Natural killer cell treated with Interleukin-12 subunit alpha and Interleukin-12 subunit beta and Interleukin-15 and Interleukin-18, amount 100 ng/mL, for 72 hours (primary cell): ENCODE data around the gene SMARCC2. TPM values are rescaled to one million over a fixed set of nuclear protein-coding genes. Genes with fewer than 3 reads are reported as not detected.
A peak's percentile ranks its signal among the peaks of the same experiment; 100 is the strongest.

Source experiments
- ATAC-seq, 2 donors: fragments of 150-1000 bp; cut with Tn5 transposase in 1 of 2; sonication (Bioruptor Pico), chemical (Tn5 transposase) in 1 of 2; 2 replicates each; pipeline ENCODE4 v1.10.0; 2021
- DNase-seq: peaks from one replicate; pipeline ENCODE4 v3.0.0; 2022; ENCODE audit warnings: low spot score
- H3K27ac Mint-ChIP-seq, 2 donors: 1 replicate in 1 of 2; 2 replicates in 1 of 2; pipeline ENCODE4 v1.8.0; 2022; ENCODE audit warnings: mixed read lengths in 2 of 2, mild to moderate bottlenecking in 1 of 2, moderate library complexity in 1 of 2
- H3K27me3 Mint-ChIP-seq, 2 donors: 1 replicate in 1 of 2; 2 replicates in 1 of 2; pipeline ENCODE4 v1.8.0; 2022; ENCODE audit warnings: mixed read lengths in 2 of 2
- H3K36me3 Mint-ChIP-seq: one replicate; pipeline ENCODE4 v1.8.0; 2022; ENCODE audit warnings: mixed read lengths
- H3K4me1 Mint-ChIP-seq, 2 donors: 1 replicate in 1 of 2; 2 replicates in 1 of 2; pipeline ENCODE4 v1.8.0; 2022; ENCODE audit warnings: low read depth in 2 of 2, mixed read lengths in 2 of 2, mild to moderate bottlenecking in 1 of 2
- H3K4me3 Mint-ChIP-seq: one replicate; pipeline ENCODE4 v1.8.0; 2022; ENCODE audit warnings: mixed read lengths
- H3K9me3 Mint-ChIP-seq: 2 replicates; pipeline ENCODE4 v1.8.0; 2022; ENCODE audit warnings: mixed read lengths
- total RNA-seq, 2 donors: library from RNA; stranded (reverse); gene quantifications; one replicate each; pipeline ENCODE4 v1.2.3, GENCODE V29; 2022

Gene SMARCC2
- 100 to 1,000 TPM; 102 to 166 TPM for total RNA-seq

DNA sequence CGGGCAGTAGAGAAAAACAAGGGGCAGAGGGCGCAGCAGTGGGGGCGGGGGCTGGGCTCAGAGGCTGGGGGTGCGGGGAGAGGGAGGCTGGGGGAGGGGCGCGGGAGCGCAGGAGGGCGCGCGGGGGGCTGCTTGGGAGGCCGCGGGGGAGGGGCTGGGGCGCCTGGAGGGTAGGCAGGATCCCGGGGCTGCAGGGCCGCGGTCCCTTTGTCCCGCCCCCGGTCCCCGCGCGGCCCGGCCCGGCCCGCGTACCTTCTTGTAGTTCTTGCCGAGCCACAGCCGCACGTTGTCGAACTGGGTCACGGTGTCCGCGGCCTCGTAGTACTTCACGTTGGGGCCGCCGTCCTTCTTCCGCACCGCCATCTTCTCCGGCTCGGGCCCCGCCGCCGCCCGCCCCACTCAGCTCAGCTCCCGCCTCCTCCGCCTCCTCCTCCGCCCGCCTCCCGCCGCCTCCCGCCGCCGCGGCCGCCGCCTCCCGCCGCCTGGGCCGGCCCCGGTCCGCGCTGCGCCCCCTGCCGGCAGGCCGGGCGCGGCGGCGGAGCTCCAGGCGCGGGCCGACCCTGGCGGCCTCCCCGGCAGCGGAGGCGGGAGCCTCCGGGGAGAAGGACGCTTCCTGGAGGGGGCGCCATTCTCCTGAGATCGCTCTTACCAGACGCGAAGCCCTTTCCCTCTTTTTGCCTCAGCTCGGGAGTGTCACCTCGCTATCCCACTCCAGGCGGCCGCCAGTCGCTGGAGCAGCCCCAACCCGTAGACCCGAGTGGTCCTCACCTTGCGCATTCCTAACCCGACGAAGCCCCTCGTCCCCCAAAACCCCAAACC lies at the start of gene SMARCC2:
Gene SMARCC2 (minus strand): TSS at position 385 of the 819 bp plus-strand sequence. CDS start 22 bp downstream, at position 363.
- H3K4me1 Mint-ChIP-seq = peaks cover 44 to 49% of the 10 kb centered on the region in 2 donors
- no peaks in the 10 kb centered on the region for H3K27me3 Mint-ChIP-seq
- DNase-seq = peak; percentile 89
- H3K27ac Mint-ChIP-seq = peak within 1 kb of the TSS; percentile 93 to 96
- ATAC-seq = peak; percentile 94 to 96
- no peaks in the 10 kb centered on the region for H3K9me3 Mint-ChIP-seq
- peak within 1 kb of the TSS; percentile 92 for H3K4me3 Mint-ChIP-seq
- H3K36me3 Mint-ChIP-seq = peaks cover 19% of the 10 kb centered on the region

DNA sequence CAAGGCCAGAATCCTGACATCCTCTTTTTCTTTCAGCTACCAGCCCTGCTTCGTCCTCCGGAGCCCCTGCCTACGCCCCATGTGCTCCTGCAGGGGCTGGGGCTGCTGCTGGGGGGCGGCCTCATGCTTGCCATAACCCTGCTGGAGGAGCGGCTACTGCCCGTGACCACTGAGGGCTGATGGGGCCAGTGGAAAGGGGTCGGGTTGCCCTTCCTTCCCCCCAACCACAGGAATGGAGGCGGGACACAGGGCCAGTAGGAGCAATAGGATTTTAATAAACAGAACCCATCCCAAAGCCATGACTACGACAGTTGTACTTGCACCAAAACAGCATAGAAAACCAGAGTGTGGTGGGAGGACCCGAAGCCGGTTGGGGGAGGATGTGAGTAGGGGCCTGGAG lies 48.3 kb upstream of the SMARCC2 start:
- Mint-ChIP-seq H3K36me3 (no peaks in the 10 kb centered on the region), H3K27me3 (no peaks in the 10 kb centered on the region), H3K4me3 (no peak overlapping the region), H3K4me1 (peaks cover 0 to 4% of the 10 kb centered on the region in 2 donors), H3K27ac (no peak overlapping the region), H3K9me3 (no peaks in the 10 kb centered on the region)
- DNase-seq (no peak), ATAC-seq (no peak)

DNA sequence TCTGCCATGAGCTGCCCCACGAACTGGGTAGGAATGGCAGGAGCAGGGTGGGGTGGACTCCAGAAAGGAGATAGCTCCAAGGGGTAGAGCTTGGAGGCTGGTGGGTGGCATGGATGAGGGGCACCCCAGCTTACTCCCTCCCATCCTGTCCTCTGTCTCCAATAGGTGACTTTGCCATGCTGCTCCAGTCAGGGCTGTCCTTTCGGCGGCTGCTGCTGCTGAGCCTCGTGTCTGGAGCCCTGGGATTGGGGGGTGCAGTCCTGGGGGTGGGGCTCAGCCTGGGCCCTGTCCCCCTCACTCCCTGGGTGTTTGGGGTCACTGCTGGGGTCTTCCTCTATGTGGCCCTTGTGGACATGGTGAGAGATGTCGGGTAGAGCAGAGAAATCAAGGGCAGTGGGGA lies 47.7 kb upstream of the SMARCC2 start:
- H3K27me3 Mint-ChIP-seq = no peaks in the 10 kb centered on the region
- no peaks in the 10 kb centered on the region for H3K36me3 Mint-ChIP-seq
- no peaks in the 10 kb centered on the region for H3K9me3 Mint-ChIP-seq
- peaks cover 0 to 2% of the 10 kb centered on the region in 2 donors for H3K4me1 Mint-ChIP-seq
- DNase-seq (no peak), ATAC-seq (peak in 1 of 2 donors; percentile 3)
- H3K4me3 Mint-ChIP-seq = no peak overlapping the region
- H3K27ac Mint-ChIP-seq = no peak overlapping the region

DNA sequence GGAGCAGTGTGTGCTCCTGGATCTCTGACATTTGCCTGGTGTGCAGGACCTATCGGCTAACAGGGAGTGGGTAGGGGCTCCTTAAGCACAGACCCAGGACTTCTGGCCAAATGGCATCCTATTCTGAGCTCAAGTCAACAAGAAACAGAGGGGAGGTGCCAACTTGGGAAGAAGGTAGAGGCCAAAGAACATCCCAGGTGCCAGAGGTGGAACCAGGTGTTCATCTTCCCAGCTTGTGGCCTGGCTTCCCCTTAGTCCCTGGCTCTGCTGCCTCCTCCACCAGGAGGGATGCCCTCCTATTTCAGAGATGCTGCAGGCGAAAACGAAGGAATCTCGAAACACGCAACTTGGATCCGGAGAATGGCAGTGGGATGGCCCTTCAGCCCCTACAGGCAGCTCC lies 46.8 kb upstream of the SMARCC2 start:
- Mint-ChIP-seq H3K4me3 (no peak overlapping the region), H3K36me3 (no peaks in the 10 kb centered on the region), H3K4me1 (no peaks in the 10 kb centered on the region), H3K27me3 (no peaks in the 10 kb centered on the region), H3K27ac (no peak overlapping the region), H3K9me3 (no peaks in the 10 kb centered on the region)
- no peak for DNase-seq
- no peak for ATAC-seq

DNA sequence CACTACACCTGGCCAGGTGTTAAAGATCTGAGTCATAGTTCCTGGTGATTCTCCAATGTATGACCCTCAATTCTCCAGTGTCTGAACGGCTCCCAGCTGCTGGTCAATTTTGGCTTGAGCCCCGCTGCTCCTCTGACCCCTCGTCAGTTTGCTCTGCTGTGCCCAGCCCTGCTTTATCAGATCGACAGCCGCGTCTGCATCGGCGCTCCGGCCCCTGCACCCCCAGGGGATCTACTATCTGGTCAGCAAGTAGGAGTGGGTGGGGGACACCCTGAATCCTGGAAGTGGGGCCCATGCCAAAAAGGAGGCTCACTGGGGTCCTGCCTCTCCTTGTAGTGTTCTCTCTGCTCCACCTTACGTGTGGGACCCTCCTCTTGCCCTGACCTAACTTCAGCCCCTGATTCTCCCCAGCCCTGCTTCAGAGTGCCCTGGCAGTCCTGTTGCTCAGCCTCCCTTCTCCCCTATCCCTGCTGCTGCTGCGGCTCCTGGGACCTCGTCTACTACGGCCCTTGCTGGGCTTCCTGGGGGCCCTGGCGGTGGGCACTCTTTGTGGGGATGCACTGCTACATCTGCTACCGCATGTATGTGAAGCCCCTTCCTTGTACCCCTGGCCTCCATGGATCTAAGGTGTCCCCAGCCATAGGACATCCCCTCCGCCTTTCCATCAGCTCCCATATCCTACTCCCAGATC lies 45.6 kb upstream of the SMARCC2 start:
- Mint-ChIP-seq H3K9me3 (no peaks in the 10 kb centered on the region), H3K4me3 (no peak overlapping the region), H3K4me1 (no peaks in the 10 kb centered on the region), H3K27me3 (no peaks in the 10 kb centered on the region), H3K36me3 (no peaks in the 10 kb centered on the region), H3K27ac (no peak overlapping the region)
- ATAC-seq (no peak), DNase-seq (peak; percentile 54)

DNA sequence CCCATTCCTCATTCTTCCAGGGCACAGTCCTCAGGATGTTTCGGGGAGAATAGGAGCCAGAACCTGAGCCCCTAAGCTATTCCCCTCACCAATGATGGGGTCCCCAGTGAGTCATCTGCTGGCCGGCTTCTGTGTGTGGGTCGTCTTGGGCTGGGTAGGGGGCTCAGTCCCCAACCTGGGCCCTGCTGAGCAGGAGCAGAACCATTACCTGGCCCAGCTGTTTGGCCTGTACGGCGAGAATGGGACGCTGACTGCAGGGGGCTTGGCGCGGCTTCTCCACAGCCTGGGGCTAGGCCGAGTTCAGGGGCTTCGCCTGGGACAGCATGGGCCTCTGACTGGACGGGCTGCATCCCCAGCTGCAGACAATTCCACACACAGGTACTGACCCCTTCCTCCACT lies 41.9 kb upstream of the SMARCC2 start:
- H3K36me3 Mint-ChIP-seq = no peaks in the 10 kb centered on the region
- H3K4me3 Mint-ChIP-seq = no peak overlapping the region
- DNase-seq (no peak), ATAC-seq (peak in 1 of 2 donors; percentile 29)
- H3K9me3 Mint-ChIP-seq = no peaks in the 10 kb centered on the region
- no peaks in the 10 kb centered on the region for H3K27me3 Mint-ChIP-seq
- H3K27ac Mint-ChIP-seq = no peak overlapping the region
- H3K4me1 Mint-ChIP-seq = no peaks in the 10 kb centered on the region

DNA sequence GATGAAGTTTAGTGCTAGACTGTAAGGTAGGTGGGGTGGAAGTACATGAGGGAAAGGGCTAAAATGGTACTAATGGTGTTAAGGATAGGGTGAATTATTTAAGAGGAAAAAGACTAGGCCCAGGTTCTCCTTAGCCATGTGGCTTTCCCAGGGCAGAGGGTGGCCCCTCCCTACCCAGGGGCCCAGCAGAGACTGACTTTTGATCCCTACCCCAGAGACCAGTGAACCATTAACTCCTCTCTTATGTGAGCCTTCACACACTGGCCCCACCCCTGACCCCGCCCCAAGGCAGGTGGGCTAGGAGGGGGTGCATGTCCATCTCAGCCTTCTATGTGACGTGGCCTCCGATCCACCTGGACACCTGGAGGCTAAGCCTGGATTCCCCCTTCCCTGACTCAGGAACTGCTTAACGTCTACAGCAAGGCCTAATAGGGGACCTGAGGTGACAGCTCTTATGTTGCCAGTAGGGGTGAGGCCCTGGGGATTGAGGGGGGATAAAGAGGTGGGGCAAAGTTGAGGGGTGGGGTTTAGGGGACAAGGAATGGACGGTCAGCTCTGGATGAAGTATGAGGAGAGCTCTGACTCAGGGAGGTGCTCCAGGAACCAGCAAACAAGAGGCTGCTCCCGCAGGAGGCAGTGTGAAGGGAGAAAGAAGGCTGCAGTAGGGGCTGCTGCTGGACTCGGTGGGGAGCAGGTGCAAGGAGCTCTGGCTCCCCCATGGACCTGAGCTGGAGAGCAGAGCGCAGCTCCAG lies 41.3 kb upstream of the SMARCC2 start:
- Mint-ChIP-seq H3K4me1 (peaks cover under 1 to 2% of the 10 kb centered on the region in 2 donors), H3K4me3 (no peak overlapping the region), H3K36me3 (no peaks in the 10 kb centered on the region), H3K27ac (no peak overlapping the region), H3K27me3 (no peaks in the 10 kb centered on the region), H3K9me3 (no peaks in the 10 kb centered on the region)
- DNase-seq (no peak), ATAC-seq (peak in 1 of 2 donors; percentile 55)

DNA sequence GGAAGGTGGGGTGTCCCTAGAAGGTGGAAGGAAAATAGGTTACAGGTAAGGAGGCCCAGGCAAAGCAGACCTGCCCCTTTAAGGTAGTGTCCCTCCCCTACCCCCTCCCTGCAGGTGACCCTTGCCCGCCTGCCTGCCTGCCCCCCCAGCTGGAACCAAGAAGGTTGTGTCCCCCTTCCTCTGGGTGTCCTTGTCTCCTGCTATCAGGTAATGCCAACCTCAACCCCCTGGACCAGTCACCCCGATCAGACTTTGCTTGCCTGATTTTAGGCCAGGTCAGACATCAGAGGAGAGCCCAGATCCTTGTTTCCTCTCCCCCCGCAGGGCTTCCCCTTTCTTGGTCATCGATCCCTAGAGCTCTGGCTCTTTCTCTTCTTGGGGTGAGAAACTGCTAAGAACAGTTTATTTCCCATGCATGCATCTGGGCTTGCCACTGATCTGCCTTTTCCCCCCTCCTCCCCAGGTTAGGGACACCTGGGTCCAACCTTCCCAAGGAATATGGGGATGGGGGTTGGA lies 40.7 kb upstream of the SMARCC2 start, which contains the start of gene SLC39A5:
Gene SLC39A5 (plus strand): TSS at position 136 of the 516 bp plus-strand sequence. CDS start 1,224 bp downstream, outside the sequence.
- Mint-ChIP-seq H3K4me1 (peaks cover 7 to 8% of the 10 kb centered on the region in 2 donors), H3K9me3 (no peaks in the 10 kb centered on the region), H3K27me3 (no peaks in the 10 kb centered on the region), H3K27ac (no peak within 1 kb of the TSS), H3K36me3 (no peaks in the 10 kb centered on the region), H3K4me3 (no peak within 1 kb of the TSS)
- ATAC-seq = no peak
- no peak for DNase-seq

DNA sequence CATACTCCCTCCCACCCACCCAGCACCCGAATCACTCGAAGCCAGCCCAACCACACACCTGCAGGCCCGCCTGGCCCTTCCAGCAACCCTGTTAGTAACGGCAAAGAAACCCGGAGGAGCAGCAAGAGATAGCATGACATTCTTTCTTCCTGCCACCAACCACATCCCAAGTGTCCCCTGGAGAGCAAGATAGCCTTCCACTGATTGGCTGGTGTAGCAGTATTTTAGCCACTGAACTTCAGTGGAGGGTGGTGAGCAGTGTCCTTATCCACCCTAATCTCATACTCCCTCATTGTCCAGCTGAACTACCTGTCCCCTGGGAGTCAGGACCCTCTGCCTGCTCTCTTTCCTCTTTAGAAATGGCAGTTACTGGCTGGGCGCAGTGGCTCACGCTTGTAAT lies 39.8 kb upstream of the SMARCC2 start:
- ATAC-seq = no peak
- Mint-ChIP-seq H3K36me3 (no peaks in the 10 kb centered on the region), H3K4me3 (no peak overlapping the region), H3K4me1 (peaks cover 12 to 15% of the 10 kb centered on the region in 2 donors), H3K27me3 (no peaks in the 10 kb centered on the region), H3K27ac (no peak overlapping the region), H3K9me3 (no peaks in the 10 kb centered on the region)
- no peak for DNase-seq

DNA sequence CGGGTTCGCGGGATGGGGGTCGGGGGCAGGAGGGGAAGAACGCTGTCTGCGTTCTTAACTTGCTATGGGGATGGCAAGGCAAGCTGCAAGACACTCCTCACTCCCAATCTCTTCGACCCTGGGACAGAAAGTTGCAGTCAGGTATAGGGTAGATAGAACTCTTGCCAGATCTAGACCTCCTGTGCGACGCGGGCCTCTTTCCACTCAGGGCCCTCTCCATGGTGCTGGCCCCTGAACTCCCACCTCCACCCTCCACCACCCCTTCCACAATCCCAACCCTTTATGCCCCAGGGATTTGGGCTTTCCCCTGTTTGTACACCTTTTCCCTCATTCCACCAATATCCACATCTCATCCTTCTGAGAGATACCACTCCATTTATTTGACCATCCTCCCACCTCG lies 35.7 kb upstream of the SMARCC2 start:
- no peaks in the 10 kb centered on the region for H3K36me3 Mint-ChIP-seq
- ATAC-seq (no peak), DNase-seq (no peak)
- no peaks in the 10 kb centered on the region for H3K27me3 Mint-ChIP-seq
- H3K4me1 Mint-ChIP-seq = peaks cover 35 to 48% of the 10 kb centered on the region in 2 donors
- peak overlapping the region; percentile 88 for H3K4me3 Mint-ChIP-seq
- peak overlapping the region; percentile 92 to 98 for H3K27ac Mint-ChIP-seq
- H3K9me3 Mint-ChIP-seq = no peaks in the 10 kb centered on the region

DNA sequence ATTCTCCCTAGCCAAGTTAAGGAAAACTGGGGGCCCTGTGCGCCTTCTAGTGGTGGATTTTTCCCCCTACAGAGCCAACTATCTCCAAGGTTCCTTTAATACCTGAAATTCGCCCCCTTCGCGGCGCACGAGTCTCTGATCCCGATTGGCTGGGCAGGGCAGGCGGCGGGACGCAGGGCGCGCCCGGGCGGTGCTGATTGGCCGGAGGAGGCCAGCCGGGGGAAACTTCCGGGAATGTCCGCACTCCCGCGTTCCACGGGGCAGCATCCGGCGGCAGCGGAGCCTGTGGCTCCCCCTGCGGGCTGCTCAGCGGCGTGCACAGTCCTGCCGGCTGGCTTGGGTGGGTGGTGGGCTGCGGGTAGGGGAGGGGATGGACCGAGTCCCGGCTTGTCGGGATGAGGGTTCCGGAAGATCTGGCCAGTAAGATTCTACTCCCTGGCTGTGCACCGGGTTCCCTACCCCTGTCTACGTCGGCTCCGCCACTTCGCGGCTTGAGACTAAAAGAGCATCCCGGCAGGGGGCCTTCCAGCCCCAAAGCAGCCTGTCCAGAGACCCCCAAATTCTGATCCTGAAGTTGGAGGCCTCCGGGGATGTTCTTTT lies 34.9 kb upstream of the SMARCC2 start, which contains the start of gene NABP2:
Gene NABP2 (plus strand): TSS at position 241 of the 600 bp plus-strand sequence. CDS start 515 bp downstream, outside the sequence.
- Mint-ChIP-seq H3K4me3 (peak within 1 kb of the TSS; percentile 88), H3K27me3 (no peaks in the 10 kb centered on the region), H3K9me3 (no peaks in the 10 kb centered on the region), H3K4me1 (peaks cover 35 to 48% of the 10 kb centered on the region in 2 donors), H3K36me3 (no peaks in the 10 kb centered on the region), H3K27ac (peak within 1 kb of the TSS; percentile 92 to 98)
- peak; percentile 93 to 94 for ATAC-seq
- DNase-seq = peak; percentile 99

DNA sequence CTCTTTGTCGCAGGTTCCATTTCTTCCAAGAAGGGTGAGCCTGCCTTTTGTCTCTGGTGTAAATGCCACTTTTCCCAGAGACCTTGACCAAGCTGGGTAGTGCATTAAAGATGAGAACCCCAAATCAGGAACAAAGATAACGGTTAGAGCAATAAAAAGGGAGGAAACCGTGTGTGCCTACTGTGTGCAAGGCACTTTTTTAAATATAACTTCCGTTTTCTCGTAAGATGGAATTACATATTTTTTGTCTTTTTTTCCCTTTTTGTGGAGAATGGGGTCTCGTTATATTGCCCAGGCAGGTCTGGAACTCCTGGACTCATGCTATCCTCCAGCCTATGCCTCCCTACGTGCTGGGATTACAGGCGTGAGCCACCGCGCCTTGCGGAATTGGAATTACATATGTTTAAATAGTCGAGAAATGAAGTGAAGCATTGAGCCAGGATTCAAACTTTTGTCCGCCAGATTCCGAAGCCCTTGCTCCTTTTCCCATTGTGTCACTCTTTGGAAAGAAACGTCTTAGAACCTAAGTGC lies 34.4 kb upstream of the SMARCC2 start:
- Mint-ChIP-seq H3K9me3 (no peaks in the 10 kb centered on the region), H3K4me3 (peak overlapping the region; percentile 88), H3K36me3 (no peaks in the 10 kb centered on the region), H3K27ac (peak overlapping the region; percentile 92 to 98), H3K4me1 (peaks cover 35 to 48% of the 10 kb centered on the region in 2 donors), H3K27me3 (no peaks in the 10 kb centered on the region)
- DNase-seq (no peak), ATAC-seq (no peak)

DNA sequence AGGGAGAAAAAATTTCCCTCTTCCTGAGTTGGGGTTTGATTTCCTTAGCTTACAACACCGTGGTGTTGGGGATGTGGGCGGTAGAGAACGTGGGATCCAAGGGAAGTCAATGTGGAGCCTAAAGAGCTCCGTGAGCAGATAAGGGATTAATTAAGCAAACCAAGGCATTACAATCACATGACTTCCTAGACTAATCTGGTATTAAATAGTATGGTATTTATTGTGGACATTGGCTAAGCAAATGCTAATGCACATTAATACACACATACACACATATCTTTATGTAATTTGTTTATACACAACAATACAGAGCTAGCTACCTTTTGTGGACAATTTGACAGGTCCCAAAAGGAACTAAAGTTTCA lies 33.2 kb upstream of the SMARCC2 start:
- DNase-seq = no peak
- no peaks in the 10 kb centered on the region for H3K9me3 Mint-ChIP-seq
- H3K4me1 Mint-ChIP-seq = peaks cover 35 to 48% of the 10 kb centered on the region in 2 donors
- peak overlapping the region; percentile 98 to 100 for H3K27ac Mint-ChIP-seq
- ATAC-seq = no peak
- H3K4me3 Mint-ChIP-seq = peak overlapping the region; percentile 99
- H3K27me3 Mint-ChIP-seq = no peaks in the 10 kb centered on the region
- no peaks in the 10 kb centered on the region for H3K36me3 Mint-ChIP-seq
